Measurements from ENCODE around the gene CNNM2.

DNA sequence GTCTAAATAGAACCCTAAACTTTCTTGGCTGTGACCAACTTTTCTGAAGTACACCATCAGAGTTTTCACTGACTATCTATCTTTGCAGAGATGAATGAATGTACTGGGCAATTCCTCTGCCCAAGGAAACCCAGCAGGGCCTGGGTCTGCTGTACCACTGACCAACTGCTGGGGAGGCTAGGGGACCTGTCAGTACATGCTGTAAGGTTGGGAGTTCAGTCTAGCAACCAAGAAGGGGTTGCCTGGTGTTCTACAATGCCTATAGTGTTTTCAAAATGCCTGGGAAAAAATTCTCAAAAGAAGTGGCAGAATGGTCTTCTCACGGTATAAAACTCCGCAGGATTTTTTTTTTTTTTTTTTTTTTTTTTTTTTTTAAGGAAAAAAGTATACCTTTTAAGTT is 168.7 kb downstream of the CNNM2 start:
- TF ChIP-seq EZH2 (IDR thresholded peaks at IDR 0.05; ENCODE audit: low read length, unreplicated experiment): no peak
- TF ChIP-seq, protein P1, sequence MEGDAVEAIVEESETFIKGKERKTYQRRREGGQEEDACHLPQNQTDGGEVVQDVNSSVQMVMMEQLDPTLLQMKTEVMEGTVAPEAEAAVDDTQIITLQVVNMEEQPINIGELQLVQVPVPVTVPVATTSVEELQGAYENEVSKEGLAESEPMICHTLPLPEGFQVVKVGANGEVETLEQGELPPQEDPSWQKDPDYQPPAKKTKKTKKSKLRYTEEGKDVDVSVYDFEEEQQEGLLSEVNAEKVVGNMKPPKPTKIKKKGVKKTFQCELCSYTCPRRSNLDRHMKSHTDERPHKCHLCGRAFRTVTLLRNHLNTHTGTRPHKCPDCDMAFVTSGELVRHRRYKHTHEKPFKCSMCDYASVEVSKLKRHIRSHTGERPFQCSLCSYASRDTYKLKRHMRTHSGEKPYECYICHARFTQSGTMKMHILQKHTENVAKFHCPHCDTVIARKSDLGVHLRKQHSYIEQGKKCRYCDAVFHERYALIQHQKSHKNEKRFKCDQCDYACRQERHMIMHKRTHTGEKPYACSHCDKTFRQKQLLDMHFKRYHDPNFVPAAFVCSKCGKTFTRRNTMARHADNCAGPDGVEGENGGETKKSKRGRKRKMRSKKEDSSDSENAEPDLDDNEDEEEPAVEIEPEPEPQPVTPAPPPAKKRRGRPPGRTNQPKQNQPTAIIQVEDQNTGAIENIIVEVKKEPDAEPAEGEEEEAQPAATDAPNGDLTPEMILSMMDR (conservative IDR thresholded peaks at IDR 0.05; ENCODE audit: low read depth, low read length): no peak
